HepG2 (cell line): ENCODE data around the gene DEPDC1B. TPM values are rescaled to one million over a fixed set of nuclear protein-coding genes. Genes with fewer than 3 reads are reported as not detected.

Experiments used
- ATAC-seq: fragments of 200-7000 bp; cut with Tn5 transposase; 3 replicates; pipeline ENCODE4 v1.9.1; 2020; ENCODE audit warnings: mild to moderate bottlenecking, moderate library complexity
- BruUV-seq: library from RNA; stranded (reverse); fragments of 400-500 nt; replicated peaks from 2 replicates; lab custom pipeline; 2021; lab: Mats Ljungman, UMichigan
- CTCF ChIA-PET: fragments of 300-600 bp; formaldehyde crosslinking; extraction: SDS; loops from one replicate; lab custom pipeline; 2021; ENCODE audit warnings: low total read pairs, inconsistent platforms, low intra/inter-chr PET ratio; lab: Yijun Ruan, JAX
- POLR2A ChIA-PET: fragments of 350-600 bp; sonication (Branson Sonifier 250); formaldehyde crosslinking; loops from one replicate; lab custom pipeline; 2020; ENCODE audit warnings: antibody characterized with exemption, inconsistent platforms; lab: Yijun Ruan, JAX
- DNase-seq: peaks from one replicate; pipeline ENCODE4 v3.0.0-alpha.2; 2015; ENCODE audit warnings: low spot score
- FAIRE-seq: peaks from 3 replicates; lab custom pipeline; 2011; peaks lifted over from hg19 to GRCh38; lab: Jason Lieb, UNC
- H2AFZ ChIP-seq: one replicate; pipeline ENCODE4 v1.6.1; 2011; ENCODE audit warnings: low read length, inconsistent platforms
- H3K27ac ChIP-seq: fragments of 300-600 bp; 3 replicates; pipeline ENCODE4 v1.8.0; 2011; ENCODE audit warnings: mixed run types, mild to moderate bottlenecking, mixed read lengths, low read length, inconsistent platforms; ENCODE audit not compliant: insufficient read depth; ENCODE audit errors: extremely low read length
- H3K27me3 ChIP-seq, 2 experiments: fragments of 200-600 bp in 1 of 2; 2 replicates in 1 of 2; 3 replicates in 1 of 2; pipeline versions ENCODE4 v1.6.0 to v1.8.0; 2011; ENCODE audit warnings: low read length in 2 of 2, mild to moderate bottlenecking in 2 of 2, moderate library complexity in 2 of 2, inconsistent platforms in 1 of 2; ENCODE audit not compliant: insufficient read depth in 2 of 2, control insufficient read depth in 1 of 2
- H3K36me3 ChIP-seq, 2 experiments: fragments of 200-600 bp in 1 of 2; replicated peaks in 1 of 2; 2 replicates in 1 of 2; 3 replicates in 1 of 2; pipeline versions ENCODE4 v1.5.1 to v1.8.0; 2011; ENCODE audit warnings: low read length in 2 of 2, inconsistent platforms in 1 of 2; ENCODE audit not compliant: insufficient read depth in 2 of 2, control insufficient read depth in 1 of 2
- H3K4me1 ChIP-seq: 2 replicates; pipeline ENCODE4 v1.5.1; 2012; ENCODE audit warnings: low read length, inconsistent platforms; ENCODE audit not compliant: insufficient read depth
- H3K4me2 ChIP-seq: 2 replicates; pipeline ENCODE4 v1.6.0; 2011; ENCODE audit warnings: low read depth, low read length, inconsistent platforms
- H3K4me3 ChIP-seq, 3 experiments: fragments of 200-600 bp in 1 of 3; sonication (generic), shearing (Covaris generic) in 1 of 3; replicated peaks in 1 of 3; 2 replicates each; pipeline ENCODE4 v1.5.1; 2011 to 2016; ENCODE audit warnings: low read length in 3 of 3, inconsistent platforms in 2 of 3, low read depth in 2 of 3, mild to moderate bottlenecking in 2 of 3, control low read depth in 1 of 3, mixed read lengths in 1 of 3; ENCODE audit not compliant: insufficient read depth in 1 of 3
- H3K79me2 ChIP-seq: one replicate; pipeline ENCODE4 v1.6.1; 2011; ENCODE audit warnings: low read length, inconsistent platforms; ENCODE audit not compliant: insufficient read depth
- H3K9ac ChIP-seq: 2 replicates; pipeline ENCODE4 v1.6.0; 2011; ENCODE audit warnings: mild to moderate bottlenecking, low read depth, low read length, inconsistent platforms; ENCODE audit not compliant: insufficient read depth
- H3K9me3 ChIP-seq: 2 replicates; pipeline ENCODE4 v1.5.1; 2012; ENCODE audit warnings: mild to moderate bottlenecking, low read length
- H4K20me1 ChIP-seq: 2 replicates; pipeline ENCODE4 v1.6.0; 2011; ENCODE audit warnings: inconsistent platforms, mild to moderate bottlenecking, low read length, moderate library complexity; ENCODE audit not compliant: insufficient read depth
- CEBPB ChIP-seq: IDR thresholded peaks from 2 replicates; pipeline ENCODE4 v1.6.1; 2011; ENCODE audit warnings: low read depth, low read length, improper control_type of control experiment, borderline replicate concordance
- HNRNPL ChIP-seq: fragments of 200-400 bp; formaldehyde crosslinking; IDR thresholded peaks from 2 replicates; pipeline ENCODE4 v1.6.1; 2017; ENCODE audit warnings: mild to moderate bottlenecking, low read depth, low read length
- MAZ ChIP-seq, 2 experiments: sonication (generic) in 1 of 2; formaldehyde crosslinking in 1 of 2; IDR thresholded peaks; 2 replicates each; pipeline versions ENCODE4 v1.5.0 to v1.6.1; 2012 to 2020; ENCODE audit warnings: low read depth in 2 of 2, mild to moderate bottlenecking in 2 of 2, borderline replicate concordance in 1 of 2, improper control_type of control experiment in 1 of 2, low read length in 1 of 2, missing genetic modification reagents in 1 of 2, moderate library complexity in 1 of 2
- MYC ChIP-seq: sonication (generic); formaldehyde crosslinking; IDR thresholded peaks from 2 replicates; pipeline ENCODE4 v1.9.0; 2021; ENCODE audit warnings: missing genetic modification reagents, borderline replicate concordance
- NONO ChIP-seq, 2 experiments: fragments of 450-650 bp in 1 of 2; sonication (generic) in 1 of 2; formaldehyde crosslinking in 1 of 2; IDR thresholded peaks in 1 of 2; conservative IDR thresholded peaks in 1 of 2; 2 replicates each; pipeline versions ENCODE4 v1.6.1 to v1.8.0; 2017 to 2022; ENCODE audit warnings: mild to moderate bottlenecking in 1 of 2, missing genetic modification reagents in 1 of 2, moderate library complexity in 1 of 2
- NR2F2 ChIP-seq: IDR thresholded peaks from 2 replicates; pipeline ENCODE4 v1.6.1; 2012; ENCODE audit warnings: low read depth, inconsistent platforms, borderline replicate concordance
- RFXAP ChIP-seq: sonication (generic); formaldehyde crosslinking; IDR thresholded peaks from 2 replicates; pipeline ENCODE4 v1.4.0; 2020; ENCODE audit warnings: missing genetic modification reagents, borderline replicate concordance
- SSRP1 ChIP-seq: IDR thresholded peaks from 2 replicates; pipeline ENCODE4 v1.6.1; 2016; ENCODE audit warnings: control low read depth
- TBL1XR1 ChIP-seq: fragments of 150-350 bp; IDR thresholded peaks from 2 replicates; pipeline ENCODE4 v1.6.1; 2014; ENCODE audit warnings: borderline replicate concordance, low read length; ENCODE audit not compliant: partially characterized antibody
- ZNF224 ChIP-seq: sonication (generic); formaldehyde crosslinking; IDR thresholded peaks from 2 replicates; pipeline ENCODE4 v1.5.0; 2020; ENCODE audit warnings: mild to moderate bottlenecking, missing genetic modification reagents
- ZNF543 ChIP-seq: sonication (generic); formaldehyde crosslinking; IDR thresholded peaks from 2 replicates; pipeline ENCODE4 v1.4.0; 2020; ENCODE audit warnings: mild to moderate bottlenecking, missing genetic modification reagents
- WGBS: methylation state at CpG from one replicate; pipeline ENCODE4 v1.1.6; 2017; ENCODE audit warnings: low lambda C conversion rate; 5-methylcytosine and 5-hydroxymethylcytosine counted together
- in situ Hi-C: cut with HindIII; loops from 2 replicates; pipeline ENCODE4 v1.10.0; 2017; ENCODE audit warnings: low pct_unique_long_range_greater_than_20kb; ENCODE audit not compliant: extremely low pct_ligation_motif_present
- intact Hi-C: fragments of 100-400 bp; cut with micrococcal nuclease; formaldehyde crosslinking; loops from one replicate; pipeline ENCODE4 v1.10.0; 2022; ENCODE audit not compliant: unreplicated experiment
- polyA plus RNA-seq, 8 experiments: library from polyadenylated mRNA; depleted of rRNA in 3 of 8; stranded (reverse) in 7 of 8; unstranded in 1 of 8; fragments of >200 nt; fragmentation: Illumina TruSeq in 4 of 8; extraction: Trizol in 4 of 8; gene quantifications; 2 replicates each; pipeline versions ENCODE4 v1.2.1 to v1.2.3, GENCODE V29; 2011 to 2016; ENCODE audit warnings: low read depth in 4 of 8, missing spikeins in 1 of 8, mixed read lengths in 1 of 8; ENCODE audit not compliant: insufficient read depth in 1 of 8
- total RNA-seq, 5 experiments: library from RNA; depleted of rRNA; stranded (reverse); fragments of >200 nt; fragmentation: Illumina TruSeq; extraction: Trizol; gene quantifications; 2 replicates each; pipeline ENCODE4 v1.2.3, GENCODE V29; 2016; ENCODE audit warnings: low read depth in 1 of 5
- TF ChIP-seq, protein P1 (sequence below): sonication (generic); formaldehyde crosslinking; IDR thresholded peaks from 2 replicates; pipeline ENCODE4 v1.4.0; 2020; ENCODE audit warnings: missing genetic modification reagents, low read depth, mild to moderate bottlenecking, borderline replicate concordance
- TF ChIP-seq, protein P2 (sequence below): IDR thresholded peaks from 2 replicates; pipeline ENCODE4 v1.6.1; 2016; ENCODE audit warnings: low read depth, missing genetic modification reagents, missing compliant biosample characterization

Gene DEPDC1B
- total and polyA plus RNA-seq, 2 of the 13 experiments (the other 11 are each of a cell fraction or from before 2014, with no cell fraction given): 29.5 to 51.3 TPM

DNA sequence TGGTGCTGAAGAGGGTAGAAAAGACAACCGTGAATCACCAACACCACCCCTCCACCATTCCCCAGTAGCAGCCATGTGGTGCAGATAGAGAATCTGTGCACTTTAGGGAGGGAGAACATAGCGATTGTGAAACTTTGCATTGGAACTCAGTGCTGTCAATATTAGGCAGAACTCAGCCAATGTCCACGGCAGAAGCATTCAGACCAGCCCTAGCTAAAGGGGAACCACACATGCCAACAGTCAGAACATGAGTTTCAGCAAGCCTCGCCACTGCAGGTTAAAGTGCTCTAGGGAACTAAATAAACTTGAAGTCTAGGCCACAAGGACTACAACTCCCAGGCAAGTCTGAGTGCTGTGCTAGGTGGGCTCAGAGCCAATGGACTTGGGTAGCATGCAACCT, 38.5 kb upstream of the DEPDC1B start:
- POLR2A ChIA-PET: no interaction called here
- in situ Hi-C loops: no loop called here

More for the DNA sequence above, 38.5 kb upstream of the DEPDC1B start:
- Histone ChIP-seq H4K20me1 (no peaks in the 10 kb centered on the region), H3K4me2 (no peak overlapping the region), H3K36me3 (no peaks in the 10 kb centered on the region), H2AFZ (no peak overlapping the region), H3K27ac (no peak overlapping the region), H3K9ac (no peak overlapping the region), H3K9me3 (no peaks in the 10 kb centered on the region), H3K4me1 (no peaks in the 10 kb centered on the region), H3K4me3 (no peak overlapping the region), H3K27me3 (no peaks in the 10 kb centered on the region; a peak in 1 of 5 replicates), H3K79me2 (no peaks in the 10 kb centered on the region)
- TF ChIP-seq SSRP1 (CRISPR knock-in tag) (no peak), ZNF543 (0 out of 2 replicates have a peak, but pooled peaks have one; percentile 28), ZNF224 (no peak), NONO (IDR thresholded peaks at IDR 0.05) (no peak), NONO (CRISPR knock-in tag; conservative IDR thresholded peaks at IDR 0.05) (no peak), MYC (no peak), TBL1XR1 (no peak), RFXAP (no peak), NR2F2 (no peak), MAZ (IDR thresholded peaks at IDR 0.05; ENCODE audit: borderline replicate concordance, low read depth, low read length) (no peak), MAZ (CRISPR knock-in tag; IDR thresholded peaks at IDR 0.05; ENCODE audit: low read depth) (no peak), HNRNPL (no peak), CEBPB (peak; percentile 1; the same call in 1 of the 2 replicates)
- TF ChIP-seq, protein P1, sequence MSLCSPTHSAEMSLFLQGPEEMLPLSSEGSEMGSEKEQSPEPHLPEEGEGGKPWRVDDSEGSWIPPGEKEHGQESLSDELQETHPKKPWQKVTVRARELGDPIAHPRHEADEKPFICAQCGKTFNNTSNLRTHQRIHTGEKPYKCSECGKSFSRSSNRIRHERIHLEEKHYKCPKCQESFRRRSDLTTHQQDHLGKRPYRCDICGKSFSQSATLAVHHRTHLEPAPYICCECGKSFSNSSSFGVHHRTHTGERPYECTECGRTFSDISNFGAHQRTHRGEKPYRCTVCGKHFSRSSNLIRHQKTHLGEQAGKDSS (CRISPR knock-in tag): no peak
- TF ChIP-seq, protein P2, sequence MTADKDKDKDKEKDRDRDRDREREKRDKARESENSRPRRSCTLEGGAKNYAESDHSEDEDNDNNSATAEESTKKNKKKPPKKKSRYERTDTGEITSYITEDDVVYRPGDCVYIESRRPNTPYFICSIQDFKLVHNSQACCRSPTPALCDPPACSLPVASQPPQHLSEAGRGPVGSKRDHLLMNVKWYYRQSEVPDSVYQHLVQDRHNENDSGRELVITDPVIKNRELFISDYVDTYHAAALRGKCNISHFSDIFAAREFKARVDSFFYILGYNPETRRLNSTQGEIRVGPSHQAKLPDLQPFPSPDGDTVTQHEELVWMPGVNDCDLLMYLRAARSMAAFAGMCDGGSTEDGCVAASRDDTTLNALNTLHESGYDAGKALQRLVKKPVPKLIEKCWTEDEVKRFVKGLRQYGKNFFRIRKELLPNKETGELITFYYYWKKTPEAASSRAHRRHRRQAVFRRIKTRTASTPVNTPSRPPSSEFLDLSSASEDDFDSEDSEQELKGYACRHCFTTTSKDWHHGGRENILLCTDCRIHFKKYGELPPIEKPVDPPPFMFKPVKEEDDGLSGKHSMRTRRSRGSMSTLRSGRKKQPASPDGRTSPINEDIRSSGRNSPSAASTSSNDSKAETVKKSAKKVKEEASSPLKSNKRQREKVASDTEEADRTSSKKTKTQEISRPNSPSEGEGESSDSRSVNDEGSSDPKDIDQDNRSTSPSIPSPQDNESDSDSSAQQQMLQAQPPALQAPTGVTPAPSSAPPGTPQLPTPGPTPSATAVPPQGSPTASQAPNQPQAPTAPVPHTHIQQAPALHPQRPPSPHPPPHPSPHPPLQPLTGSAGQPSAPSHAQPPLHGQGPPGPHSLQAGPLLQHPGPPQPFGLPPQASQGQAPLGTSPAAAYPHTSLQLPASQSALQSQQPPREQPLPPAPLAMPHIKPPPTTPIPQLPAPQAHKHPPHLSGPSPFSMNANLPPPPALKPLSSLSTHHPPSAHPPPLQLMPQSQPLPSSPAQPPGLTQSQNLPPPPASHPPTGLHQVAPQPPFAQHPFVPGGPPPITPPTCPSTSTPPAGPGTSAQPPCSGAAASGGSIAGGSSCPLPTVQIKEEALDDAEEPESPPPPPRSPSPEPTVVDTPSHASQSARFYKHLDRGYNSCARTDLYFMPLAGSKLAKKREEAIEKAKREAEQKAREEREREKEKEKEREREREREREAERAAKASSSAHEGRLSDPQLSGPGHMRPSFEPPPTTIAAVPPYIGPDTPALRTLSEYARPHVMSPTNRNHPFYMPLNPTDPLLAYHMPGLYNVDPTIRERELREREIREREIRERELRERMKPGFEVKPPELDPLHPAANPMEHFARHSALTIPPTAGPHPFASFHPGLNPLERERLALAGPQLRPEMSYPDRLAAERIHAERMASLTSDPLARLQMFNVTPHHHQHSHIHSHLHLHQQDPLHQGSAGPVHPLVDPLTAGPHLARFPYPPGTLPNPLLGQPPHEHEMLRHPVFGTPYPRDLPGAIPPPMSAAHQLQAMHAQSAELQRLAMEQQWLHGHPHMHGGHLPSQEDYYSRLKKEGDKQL (CRISPR knock-in tag): no peak
- intact Hi-C loops: loop anchor here (1.0 kb wide), 1 partner anchor 24 kb away; no protein-coding TSS in a partner anchor
- BruUV-seq: no TSS peak
- DNase-seq: no peak
- 40% methylated on average over 2 of the region's 4 CpGs for WGBS
- no peak for FAIRE-seq
- peak; percentile 51 for ATAC-seq
- CTCF ChIA-PET: no interaction called here
